Caco-2 (cell line): Measurements from ENCODE around the gene AGPS. TPM values are rescaled to one million over a fixed set of nuclear protein-coding genes. Genes with fewer than 3 reads are reported as not detected.
A peak's percentile ranks its signal among the peaks of the same experiment; 100 is the strongest.
"Not testable (repeated sequence)": the region's sequence is repeated elsewhere in the genome, so short reads cannot be mapped to it uniquely, and the experiment has no call there.

ENCODE experiments used
- BruUV-seq: library from RNA; stranded (reverse); fragments of 400-500 nt; replicated peaks from 2 replicates; lab custom pipeline; 2021; lab: Mats Ljungman, UMichigan
- CTCF ChIA-PET: fragments of 300-600 bp; sonication (Branson Sonifier 250); formaldehyde crosslinking; loops from one replicate; lab custom pipeline; 2022; ENCODE audit warnings: antibody characterized with exemption; lab: Charles Lee
- POLR2A ChIA-PET: fragments of 300-600 bp; sonication (Branson Sonifier 250); formaldehyde crosslinking; loops from one replicate; lab custom pipeline; 2022; ENCODE audit warnings: antibody characterized with exemption; lab: Charles Lee
- DNase-seq, 2 experiments: peaks; one replicate each; pipeline versions ENCODE4 v3.0.0 to v3.0.0-alpha.2; 2020 to 2022
- H3K27me3 ChIP-seq: replicated peaks from 2 replicates; pipeline ENCODE4 v1.6.0; 2011; ENCODE audit warnings: low read length; ENCODE audit not compliant: control insufficient read depth, insufficient read depth
- H3K36me3 ChIP-seq: 2 replicates; pipeline ENCODE4 v1.5.1; 2011; ENCODE audit warnings: low read length; ENCODE audit not compliant: control insufficient read depth, insufficient read depth
- H3K4me1 ChIP-seq: fragments of 250-450 bp; sonication (Bioruptor Pico); 2 replicates; pipeline ENCODE4 v1.5.1; 2020; ENCODE audit warnings: mild to moderate bottlenecking
- H3K4me3 ChIP-seq: 2 replicates; pipeline ENCODE4 v1.5.1; 2011; ENCODE audit warnings: low read depth, mild to moderate bottlenecking, control low read depth, low read length
- H3K9me3 ChIP-seq: fragments of 250-450 bp; sonication (Bioruptor Pico); 2 replicates; pipeline ENCODE4 v1.5.1; 2020; ENCODE audit warnings: mild to moderate bottlenecking, moderate library complexity
- H3K27ac Mint-ChIP-seq: one replicate; pipeline ENCODE4 v1.8.0; 2022; ENCODE audit warnings: mixed read lengths; ENCODE audit not compliant: unreplicated experiment
- H3K27me3 Mint-ChIP-seq: one replicate; pipeline ENCODE4 v1.8.0; 2022; ENCODE audit warnings: mixed read lengths; ENCODE audit not compliant: insufficient read depth, unreplicated experiment
- H3K36me3 Mint-ChIP-seq: one replicate; pipeline ENCODE4 v1.8.0; 2022; ENCODE audit warnings: mild to moderate bottlenecking, mixed read lengths; ENCODE audit not compliant: insufficient read depth, unreplicated experiment
- H3K4me1 Mint-ChIP-seq: one replicate; pipeline ENCODE4 v1.8.0; 2022; ENCODE audit warnings: low read depth, mixed read lengths; ENCODE audit not compliant: unreplicated experiment
- H3K4me3 Mint-ChIP-seq: one replicate; pipeline ENCODE4 v1.8.0; 2022; ENCODE audit warnings: mild to moderate bottlenecking, moderate library complexity, mixed read lengths; ENCODE audit not compliant: unreplicated experiment
- H3K9me3 Mint-ChIP-seq: one replicate; pipeline ENCODE4 v1.8.0; 2022; ENCODE audit warnings: mixed read lengths; ENCODE audit not compliant: unreplicated experiment
- CTCF ChIP-seq, 2 experiments: fragments of 200-600 bp in 1 of 2; IDR thresholded peaks; 1 replicate in 1 of 2; 2 replicates in 1 of 2; pipeline versions ENCODE4 v1.5.1 to v1.8.0; 2011 to 2022; ENCODE audit warnings: antibody characterized with exemption in 1 of 2, control low read depth in 1 of 2, inconsistent platforms in 1 of 2, low read depth in 1 of 2, low read length in 1 of 2, mild to moderate bottlenecking in 1 of 2, moderate library complexity in 1 of 2; ENCODE audit not compliant: insufficient read depth in 1 of 2, severe bottlenecking in 1 of 2, unreplicated experiment in 1 of 2
- intact Hi-C: fragments of 100-400 bp; cut with micrococcal nuclease; formaldehyde crosslinking; loops from one replicate; pipeline ENCODE4 v1.10.0; 2022; ENCODE audit not compliant: unreplicated experiment
- total RNA-seq: library from RNA; stranded (reverse); gene quantifications from 2 replicates; pipeline ENCODE4 v1.2.3, GENCODE V29; 2022

Gene AGPS
- total RNA-seq, 1 experiment from 2014 or later: 105 TPM

GRCh38 chr2:177430411-177430810 is 37.8 kb downstream of the AGPS start:
- BruUV-seq: no TSS peak
- Mint-ChIP-seq H3K4me3 (no peak overlapping the region), H3K27me3 (no peaks in the 10 kb centered on the region), H3K9me3 (peaks cover 74% of the 10 kb centered on the region), H3K4me1 (peaks cover 7% of the 10 kb centered on the region), H3K36me3 (peaks cover 30% of the 10 kb centered on the region), H3K27ac (no peak overlapping the region)
- intact Hi-C loops: loop anchor here (2.0 kb wide), 1 partner anchor 32 kb away; no protein-coding TSS in a partner anchor
- Histone ChIP-seq H3K4me1 (peaks cover 9% of the 10 kb centered on the region; the same call in 1 of the 2 replicates), H3K4me3 (no peak overlapping the region), H3K36me3 (peaks cover 4% of the 10 kb centered on the region), H3K27me3 (no peaks in the 10 kb centered on the region), H3K9me3 (peaks cover 38% of the 10 kb centered on the region)
- CTCF ChIA-PET: no interaction called here
- no peak for TF ChIP-seq CTCF (IDR thresholded peaks at IDR 0.05; ENCODE audit: insufficient read depth in 1 of 2, low read depth in 1 of 2, low read length in 1 of 2, severe bottlenecking in 1 of 2, unreplicated experiment in 1 of 2)
- DNase-seq: no peak
- POLR2A ChIA-PET: no interaction called here

GRCh38 chr2:177431111-177431725 is 38.6 kb downstream of the AGPS start:
- CTCF ChIA-PET, H3K27me3 ChIP-seq, H3K4me1 Mint-ChIP-seq, POLR2A ChIA-PET, H3K36me3 ChIP-seq, H3K4me1 ChIP-seq, H3K4me3 ChIP-seq, H3K4me3 Mint-ChIP-seq, H3K27me3 Mint-ChIP-seq, BruUV-seq: not testable (repeated sequence)
- Mint-ChIP-seq H3K9me3 (peaks cover 66% of the 10 kb centered on the region), H3K36me3 (peaks cover 30% of the 10 kb centered on the region), H3K27ac (peak overlapping the region; percentile 17)
- intact Hi-C loops: loop anchor here (2.0 kb wide), 1 partner anchor 32 kb away; no protein-coding TSS in a partner anchor
- peak in 1 of 2 experiments; percentile 52 for DNase-seq
- H3K9me3 ChIP-seq: peaks cover 38% of the 10 kb centered on the region

GRCh38 chr2:177432703-177433102 is 40.1 kb downstream of the AGPS start:
- Histone ChIP-seq H3K9me3 (peaks cover 31% of the 10 kb centered on the region), H3K4me1 (peaks cover 9% of the 10 kb centered on the region; the same call in 1 of the 2 replicates), H3K36me3 (peaks cover 4% of the 10 kb centered on the region), H3K4me3 (no peak overlapping the region), H3K27me3 (no peaks in the 10 kb centered on the region)
- H3K9me3 Mint-ChIP-seq: peaks cover 51% of the 10 kb centered on the region
- no peak for DNase-seq
- intact Hi-C loops: no loop called here
- no peaks in the 10 kb centered on the region for H3K27me3 Mint-ChIP-seq
- BruUV-seq: no TSS peak
- H3K36me3 Mint-ChIP-seq: peaks cover 30% of the 10 kb centered on the region
- TF ChIP-seq CTCF (IDR thresholded peaks at IDR 0.05; ENCODE audit: insufficient read depth in 1 of 2, low read depth in 1 of 2, low read length in 1 of 2, severe bottlenecking in 1 of 2, unreplicated experiment in 1 of 2): no peak
- no peak overlapping the region for H3K27ac Mint-ChIP-seq
- ChIA-PET POLR2A (no interaction called here), CTCF (no interaction called here)
- H3K4me1 Mint-ChIP-seq: peaks cover 7% of the 10 kb centered on the region
- H3K4me3 Mint-ChIP-seq: no peak overlapping the region
